K562 (cell line): ENCODE results near the gene TFCP2. TPM values are rescaled to one million over a fixed set of nuclear protein-coding genes. Genes with fewer than 3 reads are reported as not detected.

Experiments used
- ARNT ChIP-seq, 2 experiments: fragments of 450-650 bp; IDR thresholded peaks; 2 replicates each; pipeline ENCODE4 v1.6.1; 2016; ENCODE audit warnings: mild to moderate bottlenecking in 1 of 2
- ASH1L ChIP-seq: fragments of 450-650 bp; IDR thresholded peaks from 2 replicates; pipeline ENCODE4 v1.6.1; 2018; ENCODE audit warnings: borderline replicate concordance, mild to moderate bottlenecking, low read depth; ENCODE audit not compliant: partially characterized antibody
- EP400 ChIP-seq: fragments of 450-650 bp; IDR thresholded peaks from 2 replicates; pipeline ENCODE4 v1.6.1; 2017; ENCODE audit warnings: antibody characterized with exemption, mild to moderate bottlenecking, moderate library complexity
- HDAC3 ChIP-seq: fragments of 450-650 bp; IDR thresholded peaks from 2 replicates; pipeline ENCODE4 v1.6.1; 2018; ENCODE audit warnings: borderline replicate concordance, mild to moderate bottlenecking, moderate library complexity; ENCODE audit not compliant: partially characterized antibody
- LEF1 ChIP-seq: fragments of 450-650 bp; IDR thresholded peaks from 2 replicates; pipeline ENCODE4 v1.6.1; 2016; ENCODE audit warnings: mild to moderate bottlenecking
- MXI1 ChIP-seq: IDR thresholded peaks from 2 replicates; pipeline ENCODE4 v1.6.1; 2011; ENCODE audit warnings: low read depth, mild to moderate bottlenecking, improper control_type of control experiment, low read length
- NFIC ChIP-seq: fragments of 450-650 bp; IDR thresholded peaks from 2 replicates; pipeline ENCODE4 v1.6.1; 2017; ENCODE audit warnings: mild to moderate bottlenecking, inconsistent platforms
- POLR3G ChIP-seq: IDR thresholded peaks from 2 replicates; pipeline ENCODE4 v1.6.1; 2011; ENCODE audit not compliant: insufficient read length, insufficient replicate concordance; ENCODE audit errors: extremely low read depth
- RBBP5 ChIP-seq: fragments of 200-600 bp; sonication (generic); IDR thresholded peaks from 2 replicates; pipeline ENCODE4 v1.6.1; 2012; ENCODE audit warnings: borderline replicate concordance, mild to moderate bottlenecking, low read length, control low read depth, inconsistent platforms; ENCODE audit not compliant: insufficient read depth, poor library complexity, severe bottlenecking
- TSC22D4 ChIP-seq: fragments of 450-650 bp; IDR thresholded peaks from 2 replicates; pipeline ENCODE4 v1.6.1; 2016; ENCODE audit warnings: missing genetic modification characterization, missing biosample characterization, control low read depth
- XRCC5 ChIP-seq: fragments of 200-400 bp; formaldehyde crosslinking; IDR thresholded peaks from 2 replicates; pipeline ENCODE4 v1.6.1; 2017; ENCODE audit warnings: low read depth, mild to moderate bottlenecking, low read length
- ZBTB7A ChIP-seq: IDR thresholded peaks from 2 replicates; pipeline ENCODE4 v1.6.1; 2011; ENCODE audit warnings: low read depth, mild to moderate bottlenecking, low read length, moderate library complexity, borderline replicate concordance; ENCODE audit not compliant: control insufficient read depth
- ZC3H11A ChIP-seq: IDR thresholded peaks from 2 replicates; pipeline ENCODE4 v1.6.1; 2012; ENCODE audit warnings: low read depth, low read length, improper control_type of control experiment
- ZFX ChIP-seq: sonication (generic); formaldehyde crosslinking; IDR thresholded peaks from 2 replicates; pipeline ENCODE4 v1.8.0; 2022; ENCODE audit warnings: mild to moderate bottlenecking, missing genetic modification reagents, moderate library complexity
- ZNF232 ChIP-seq: sonication (generic); formaldehyde crosslinking; IDR thresholded peaks from 2 replicates; pipeline ENCODE4 v1.8.0; 2022; ENCODE audit warnings: mild to moderate bottlenecking, missing genetic modification reagents
- ZNF347 ChIP-seq: fragments of 450-650 bp; formaldehyde crosslinking; IDR thresholded peaks from 2 replicates; pipeline ENCODE4 v1.4.0; 2020; ENCODE audit warnings: low read depth, mild to moderate bottlenecking, moderate library complexity
- ZNF551 ChIP-seq: fragments of 250-450 bp; sonication (Bioruptor Pico); IDR thresholded peaks from 2 replicates; pipeline ENCODE4 v1.5.0; 2021; ENCODE audit warnings: mild to moderate bottlenecking, moderate library complexity
- ZNF695 ChIP-seq: fragments of 450-650 bp; formaldehyde crosslinking; IDR thresholded peaks from 2 replicates; pipeline ENCODE4 v1.4.0; 2020; ENCODE audit warnings: mild to moderate bottlenecking, moderate library complexity
- ZNF696 ChIP-seq: fragments of 250-450 bp; sonication (Bioruptor Pico); conservative IDR thresholded peaks from 2 replicates; pipeline ENCODE4 v1.4.0; 2020; ENCODE audit warnings: mild to moderate bottlenecking, moderate library complexity
- ZNF699 ChIP-seq: fragments of 250-450 bp; sonication (Bioruptor Pico); IDR thresholded peaks from 2 replicates; pipeline ENCODE4 v1.8.0; 2021; ENCODE audit warnings: mild to moderate bottlenecking, moderate library complexity; ENCODE audit not compliant: insufficient replicate concordance
- ZNF778 ChIP-seq: fragments of 450-650 bp; formaldehyde crosslinking; IDR thresholded peaks from 2 replicates; pipeline ENCODE4 v1.4.0; 2020; ENCODE audit warnings: mild to moderate bottlenecking, moderate library complexity
- polyA plus RNA-seq, 8 experiments: library from polyadenylated mRNA; depleted of rRNA in 4 of 8; stranded (reverse) in 5 of 8; unstranded in 3 of 8; fragments of >200 nt; fragmentation: Nextera tagmentation in 2 of 8; fragmentation: Illumina TruSeq in 1 of 8; extraction: Ambion mirVana in 2 of 8; extraction: Trizol in 1 of 8; gene quantifications; 2 replicates each; pipeline versions ENCODE4 v1.2.1 to v1.2.3, GENCODE V29; 2011 to 2014; ENCODE audit warnings: inconsistent platforms in 1 of 8, missing spikeins in 1 of 8
- total RNA-seq, 7 experiments: library from RNA; depleted of rRNA in 6 of 7; stranded (reverse); fragments of >200 nt in 6 of 7; fragmentation: Illumina TruSeq in 2 of 7; extraction: Trizol in 2 of 7; gene quantifications; 2 replicates each; pipeline versions ENCODE4 v1.2.1 to v1.2.3, GENCODE V29; 2011 to 2021; ENCODE audit warnings: low replicate concordance in 1 of 7
- TF ChIP-seq, protein P1 (sequence below): sonication (generic); formaldehyde crosslinking; IDR thresholded peaks from 2 replicates; pipeline ENCODE4 v1.8.0; 2022; ENCODE audit warnings: mild to moderate bottlenecking, missing genetic modification reagents
- TF ChIP-seq, protein P2 (sequence below): fragments of 150-350 bp; IDR thresholded peaks from 2 replicates; pipeline ENCODE4 v1.6.1; 2014; ENCODE audit warnings: low read depth, mild to moderate bottlenecking, low read length, borderline replicate concordance
- TF ChIP-seq, protein P3 (sequence below), 2 experiments: fragments of 450-650 bp in 1 of 2; sonication (generic) in 1 of 2; formaldehyde crosslinking in 1 of 2; IDR thresholded peaks in 1 of 2; conservative IDR thresholded peaks in 1 of 2; 2 replicates each; pipeline versions ENCODE4 v1.6.1 to v1.8.1; 2016 to 2023; ENCODE audit warnings: mild to moderate bottlenecking in 2 of 2, moderate library complexity in 2 of 2, inconsistent platforms in 1 of 2, missing genetic modification reagents in 1 of 2

The TFCP2 gene
- total and polyA plus RNA-seq, 9 of the 15 experiments (the other 6 are each of a cell fraction or from before 2014, with no cell fraction given), result 8.0 to 38.9 (median 19.3) TPM

DNA sequence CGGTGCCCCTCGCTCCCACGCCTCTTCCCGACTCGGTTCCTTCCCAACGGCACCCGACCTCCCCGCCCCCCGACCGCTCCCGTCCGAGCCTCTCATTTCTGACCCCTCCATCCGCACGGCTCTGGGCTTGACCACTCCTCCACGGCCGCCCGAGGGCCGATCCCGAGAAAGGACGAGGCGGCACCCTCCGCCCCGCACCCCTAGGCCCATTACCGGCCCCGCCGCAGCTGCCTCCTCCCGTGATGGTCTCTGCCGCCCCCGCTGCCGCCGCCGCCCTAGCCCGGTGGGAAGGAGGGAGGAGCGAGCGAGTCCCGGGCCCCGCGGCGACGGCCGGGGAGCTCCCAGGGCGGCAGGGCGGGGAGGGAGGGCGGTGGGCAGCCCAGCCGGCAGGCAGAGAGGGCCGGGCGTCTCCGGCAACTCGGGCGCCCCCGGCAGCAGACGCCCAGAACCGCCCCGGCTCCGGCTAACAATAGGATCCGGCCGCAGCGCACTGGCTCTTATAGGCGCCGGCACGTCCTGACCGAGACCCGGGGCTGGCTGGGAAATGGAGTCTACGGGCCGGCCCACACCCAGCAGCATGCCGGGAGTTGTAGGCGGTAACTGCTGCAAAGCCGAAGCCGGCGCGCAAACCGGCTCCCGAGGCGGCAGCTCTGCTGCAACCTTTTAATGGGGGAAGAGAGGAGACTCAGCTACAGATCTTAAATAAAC is 89.7 kb downstream of the TFCP2 start, which contains the start of gene CSRNP2 (continued):
- TF ChIP-seq, protein P1, sequence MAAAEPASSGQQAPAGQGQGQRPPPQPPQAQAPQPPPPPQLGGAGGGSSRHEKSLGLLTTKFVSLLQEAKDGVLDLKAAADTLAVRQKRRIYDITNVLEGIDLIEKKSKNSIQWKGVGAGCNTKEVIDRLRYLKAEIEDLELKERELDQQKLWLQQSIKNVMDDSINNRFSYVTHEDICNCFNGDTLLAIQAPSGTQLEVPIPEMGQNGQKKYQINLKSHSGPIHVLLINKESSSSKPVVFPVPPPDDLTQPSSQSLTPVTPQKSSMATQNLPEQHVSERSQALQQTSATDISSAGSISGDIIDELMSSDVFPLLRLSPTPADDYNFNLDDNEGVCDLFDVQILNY (CRISPR knock-in tag), result no peak
- 0 out of 2 replicates have a peak, but pooled peaks have one; percentile 29 for TF ChIP-seq ZC3H11A
- TF ChIP-seq ARNT (IDR thresholded peaks at IDR 0.05), result no peak
- TF ChIP-seq ZNF696 (CRISPR knock-in tag), result no peak
- no peak for TF ChIP-seq ZNF347 (CRISPR knock-in tag)
- TF ChIP-seq POLR3G, result no peak
- TF ChIP-seq LEF1, result no peak
- TF ChIP-seq ZNF551, result no peak
- TF ChIP-seq MXI1, result 0 out of 2 replicates have a peak, but pooled peaks have one; percentile 23
- no peak for TF ChIP-seq ZNF695 (CRISPR knock-in tag)
- no peak; the same call in 1 of the 2 replicates for TF ChIP-seq XRCC5
- TF ChIP-seq ASH1L, result no peak
- peak; percentile 29 for TF ChIP-seq RBBP5
- peak; percentile 22; the same call in 1 of the 2 replicates for TF ChIP-seq NFIC
- TF ChIP-seq ZNF699 (CRISPR knock-in tag), result no peak
- TF ChIP-seq, protein P2, sequence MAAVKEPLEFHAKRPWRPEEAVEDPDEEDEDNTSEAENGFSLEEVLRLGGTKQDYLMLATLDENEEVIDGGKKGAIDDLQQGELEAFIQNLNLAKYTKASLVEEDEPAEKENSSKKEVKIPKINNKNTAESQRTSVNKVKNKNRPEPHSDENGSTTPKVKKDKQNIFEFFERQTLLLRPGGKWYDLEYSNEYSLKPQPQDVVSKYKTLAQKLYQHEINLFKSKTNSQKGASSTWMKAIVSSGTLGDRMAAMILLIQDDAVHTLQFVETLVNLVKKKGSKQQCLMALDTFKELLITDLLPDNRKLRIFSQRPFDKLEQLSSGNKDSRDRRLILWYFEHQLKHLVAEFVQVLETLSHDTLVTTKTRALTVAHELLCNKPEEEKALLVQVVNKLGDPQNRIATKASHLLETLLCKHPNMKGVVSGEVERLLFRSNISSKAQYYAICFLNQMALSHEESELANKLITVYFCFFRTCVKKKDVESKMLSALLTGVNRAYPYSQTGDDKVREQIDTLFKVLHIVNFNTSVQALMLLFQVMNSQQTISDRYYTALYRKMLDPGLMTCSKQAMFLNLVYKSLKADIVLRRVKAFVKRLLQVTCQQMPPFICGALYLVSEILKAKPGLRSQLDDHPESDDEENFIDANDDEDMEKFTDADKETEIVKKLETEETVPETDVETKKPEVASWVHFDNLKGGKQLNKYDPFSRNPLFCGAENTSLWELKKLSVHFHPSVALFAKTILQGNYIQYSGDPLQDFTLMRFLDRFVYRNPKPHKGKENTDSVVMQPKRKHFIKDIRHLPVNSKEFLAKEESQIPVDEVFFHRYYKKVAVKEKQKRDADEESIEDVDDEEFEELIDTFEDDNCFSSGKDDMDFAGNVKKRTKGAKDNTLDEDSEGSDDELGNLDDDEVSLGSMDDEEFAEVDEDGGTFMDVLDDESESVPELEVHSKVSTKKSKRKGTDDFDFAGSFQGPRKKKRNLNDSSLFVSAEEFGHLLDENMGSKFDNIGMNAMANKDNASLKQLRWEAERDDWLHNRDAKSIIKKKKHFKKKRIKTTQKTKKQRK, result no peak
- 0 out of 2 replicates have a peak, but pooled peaks have one; percentile 54 for TF ChIP-seq ZNF232 (CRISPR knock-in tag)
- no peak for TF ChIP-seq EP400
- TF ChIP-seq ZFX (CRISPR knock-in tag), result peak; percentile 92
- TF ChIP-seq ZBTB7A, result no peak
- TF ChIP-seq HDAC3, result no peak
- TF ChIP-seq, protein P3, sequence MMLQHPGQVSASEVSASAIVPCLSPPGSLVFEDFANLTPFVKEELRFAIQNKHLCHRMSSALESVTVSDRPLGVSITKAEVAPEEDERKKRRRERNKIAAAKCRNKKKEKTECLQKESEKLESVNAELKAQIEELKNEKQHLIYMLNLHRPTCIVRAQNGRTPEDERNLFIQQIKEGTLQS (IDR thresholded peaks at IDR 0.05), result no peak
- TF ChIP-seq, protein P3 (CRISPR knock-in tag; conservative IDR thresholded peaks at IDR 0.05), result no peak
- no peak for TF ChIP-seq ZNF778 (CRISPR knock-in tag)
- no peak for TF ChIP-seq TSC22D4
